GM20431 (cell line): ENCODE data around the gene SUPT16H.

Source experiments
- in situ Hi-C: fragments of 300-500 bp; cut with MseI, MboI; formaldehyde crosslinking; loops from one replicate; pipeline ENCODE4 v1.15.0; 2020; ENCODE audit warnings: low sequenced_read_pairs; ENCODE audit not compliant: unreplicated experiment

SUPT16H gene

DNA sequence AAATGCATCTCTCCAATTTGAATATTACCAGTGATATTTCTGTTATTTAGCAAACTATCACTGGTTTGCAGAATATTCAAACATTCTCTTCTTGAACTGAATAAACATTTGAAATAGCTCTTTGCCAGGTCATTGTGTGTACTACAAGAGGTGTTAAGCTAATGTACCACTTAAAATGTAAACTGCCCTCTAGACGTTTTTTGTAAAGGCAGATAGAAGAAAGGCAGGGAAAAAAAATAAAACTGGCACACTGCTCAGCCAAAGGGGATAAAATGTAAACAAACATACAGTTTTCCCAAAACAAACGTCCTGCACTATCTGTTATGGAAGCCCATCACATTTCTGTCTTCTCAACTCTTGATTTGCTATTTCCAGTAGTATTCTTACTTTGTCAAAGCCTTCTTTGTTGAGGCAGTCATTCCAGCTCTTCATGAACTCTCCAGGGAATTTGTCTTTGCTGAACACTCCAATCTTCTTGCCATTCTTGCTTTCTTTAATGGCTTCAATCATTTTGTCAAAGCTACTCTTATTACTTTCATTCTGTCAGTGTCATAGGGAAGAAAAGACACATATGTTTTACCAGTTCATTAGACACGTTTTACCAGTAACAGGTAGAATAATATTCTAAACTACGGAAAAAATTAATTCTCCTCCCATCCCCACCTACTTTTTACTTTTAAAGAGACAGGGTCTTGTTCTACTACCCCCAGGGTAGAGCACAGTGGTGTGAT is 13.7 kb downstream of the SUPT16H start:
- in situ Hi-C loops: no loop called here

DNA sequence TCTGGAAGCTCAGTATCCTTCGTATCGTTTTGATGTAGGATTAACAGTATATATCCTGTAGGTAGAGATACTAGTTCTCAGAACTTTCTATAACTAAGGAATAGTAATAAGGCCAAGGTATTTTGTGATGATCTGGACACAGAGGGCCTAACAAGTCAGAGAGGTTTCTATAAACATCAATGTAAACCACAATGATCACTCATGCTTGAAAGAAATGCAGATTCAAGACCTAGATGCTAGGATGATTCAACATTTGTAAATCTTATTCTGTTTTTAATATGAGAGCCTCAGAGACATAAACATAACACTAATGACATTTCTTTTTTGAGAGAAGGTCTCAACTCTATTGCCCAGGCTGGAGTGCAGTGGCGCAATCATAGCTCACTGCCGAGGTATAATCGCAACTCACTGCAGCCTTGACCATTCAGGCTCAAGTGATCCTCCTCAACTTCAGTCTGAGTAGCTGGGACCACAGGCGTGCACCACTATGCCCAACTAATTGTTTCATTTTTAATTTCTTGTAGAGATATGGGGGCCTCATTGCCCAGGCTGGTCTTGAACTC is 16.2 kb downstream of the SUPT16H start:
- in situ Hi-C loops: no loop called here

DNA sequence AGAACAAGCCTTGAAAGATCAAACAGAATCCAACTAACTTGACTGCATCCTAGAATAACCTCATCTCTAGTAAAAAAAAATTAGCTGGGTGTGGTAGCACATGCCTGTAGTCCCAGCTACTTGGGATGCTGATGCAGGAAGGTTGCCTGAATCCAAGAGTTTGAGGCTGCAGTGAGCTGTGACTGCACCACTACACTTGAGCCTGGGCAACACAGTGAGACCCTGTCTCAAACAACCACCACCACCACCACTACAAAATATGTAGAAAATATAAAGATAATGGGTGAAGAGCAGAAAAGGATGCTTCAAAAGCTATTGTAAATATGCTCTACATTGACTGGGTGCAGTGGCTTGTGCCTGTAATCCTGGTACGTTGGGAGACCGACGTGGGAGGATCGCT is 27.3 kb downstream of the SUPT16H start:
- in situ Hi-C loops: no loop called here

DNA sequence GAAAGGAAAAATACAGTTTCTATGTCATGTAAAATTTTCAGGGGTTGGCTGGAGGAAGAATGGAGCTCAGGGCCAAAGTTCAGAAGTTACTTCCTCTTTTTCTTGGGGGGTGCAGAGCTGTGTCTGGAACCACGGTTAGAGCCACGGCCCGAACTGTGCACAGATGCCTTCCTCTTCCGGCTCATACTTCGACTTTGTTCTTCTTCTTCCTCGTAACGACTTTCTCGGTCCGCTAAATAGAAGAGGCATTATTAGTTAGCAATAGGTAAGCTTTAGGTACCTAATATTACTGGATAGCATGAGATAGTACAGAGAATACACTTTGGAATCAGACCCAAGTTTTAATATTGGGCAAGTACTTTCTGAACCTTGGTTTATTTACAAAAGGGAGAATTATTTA is 31.2 kb downstream of the SUPT16H start:
- in situ Hi-C loops: no loop called here

- in situ Hi-C loops: no loop called here
Measured at GRCh38 chr14:21350539-21350938, 33.3 kb downstream of the SUPT16H start.

DNA sequence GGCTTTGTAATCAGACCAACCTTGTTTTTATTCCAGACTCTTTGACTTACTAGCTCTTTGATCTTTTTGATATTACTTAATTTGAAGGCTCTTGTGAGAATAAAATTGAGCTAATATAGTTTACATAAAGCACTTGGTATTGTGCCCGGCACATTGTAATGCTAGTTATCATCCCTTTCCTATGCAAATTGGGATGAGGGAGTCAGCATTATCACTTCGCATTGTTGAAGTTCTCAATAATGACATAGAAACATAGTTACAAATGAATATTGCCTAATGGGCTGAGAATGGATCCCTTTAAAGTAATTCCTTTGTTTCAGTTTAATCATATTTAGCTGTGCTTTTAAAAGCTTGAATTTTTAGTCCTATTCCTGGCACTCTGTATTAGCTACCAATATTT is 36.6 kb downstream of the SUPT16H start:
- in situ Hi-C loops: no loop called here

- in situ Hi-C loops: no loop called here
Measured at GRCh38 chr14:21346532-21347135, 37.2 kb downstream of the SUPT16H start.

- in situ Hi-C loops: no loop called here
Measured at GRCh38 chr14:21343035-21343794, 40.6 kb downstream of the SUPT16H start.

DNA sequence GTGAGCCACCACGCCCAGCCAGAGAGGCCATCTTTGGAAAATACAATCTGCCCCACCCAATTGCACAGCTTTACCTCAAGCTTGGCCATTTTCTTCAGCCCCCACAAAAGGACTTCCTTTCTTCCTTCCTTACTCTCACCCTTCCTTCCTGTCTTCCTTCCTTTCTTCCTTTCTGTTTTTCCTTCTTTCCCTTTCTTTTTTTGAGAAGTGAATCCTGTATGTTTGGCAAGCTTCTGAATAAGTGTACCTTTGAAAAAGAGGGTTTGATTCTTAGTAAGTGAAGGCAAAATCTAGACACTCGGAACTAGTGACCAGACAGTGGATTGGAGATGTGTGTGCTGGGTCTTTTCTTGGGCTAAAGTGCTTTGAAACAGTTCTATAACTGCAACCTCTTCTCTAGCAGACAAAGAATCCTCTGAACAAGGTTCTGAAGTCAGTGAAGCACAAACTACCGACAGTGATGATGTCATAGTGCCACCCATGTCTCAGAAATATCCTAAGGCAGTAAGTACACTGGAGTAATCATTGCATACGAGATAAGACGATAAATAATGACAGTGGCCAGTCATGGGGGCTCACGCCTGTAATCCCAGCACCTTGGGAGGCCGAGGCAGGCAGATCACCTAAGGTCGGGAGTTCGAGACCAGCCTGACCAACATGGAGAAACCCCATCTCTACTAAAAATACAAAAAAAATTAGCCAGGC is 49.5 kb downstream of the SUPT16H start:
- in situ Hi-C loops: no loop called here

GRCh38 chr14:21332950-21333349 is 50.9 kb downstream of the SUPT16H start:
- in situ Hi-C loops: no loop called here

GRCh38 chr14:21326972-21327371 is 56.8 kb downstream of the SUPT16H start:
- in situ Hi-C loops: no loop called here

DNA sequence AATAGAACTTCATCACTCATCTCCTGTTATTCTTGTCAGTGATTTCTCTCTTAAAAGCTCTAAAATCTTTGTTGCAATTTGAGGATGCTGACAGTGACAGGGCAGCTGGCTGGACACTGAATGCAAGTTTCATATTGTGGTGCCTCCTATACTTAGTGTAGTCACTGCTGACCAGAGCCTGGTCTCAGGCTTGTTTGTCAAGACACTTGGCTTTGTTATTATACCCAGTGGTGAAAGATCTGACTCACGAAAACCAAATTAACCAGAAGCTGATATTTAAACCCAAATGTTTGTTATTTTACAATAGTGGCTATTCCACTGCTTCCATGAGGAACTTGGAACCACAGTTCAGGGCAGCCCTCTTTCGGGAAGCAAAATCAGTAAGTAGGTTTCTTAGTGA is 61.1 kb downstream of the SUPT16H start:
- in situ Hi-C loops: no loop called here

- in situ Hi-C loops: no loop called here
Measured at GRCh38 chr14:21320913-21321312, 62.9 kb downstream of the SUPT16H start.

DNA sequence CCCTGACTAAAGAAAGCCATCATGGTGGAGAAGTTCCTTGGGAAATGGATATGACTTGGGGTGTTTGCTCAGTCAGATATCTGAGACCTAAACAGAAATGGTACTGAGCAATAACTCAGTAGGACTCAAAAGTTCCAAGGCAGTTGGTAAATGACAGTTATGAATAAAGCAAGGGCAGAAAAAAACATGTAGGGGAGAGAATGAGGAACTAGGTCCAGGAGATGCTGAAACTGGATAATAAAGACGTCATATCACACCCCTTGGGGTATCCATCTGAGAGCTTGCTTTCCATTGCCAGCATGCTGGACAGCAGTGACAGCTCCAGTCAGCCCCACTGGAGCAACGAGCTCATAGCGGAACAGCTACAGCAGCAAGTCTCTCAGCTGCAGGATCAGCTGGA is 66.4 kb downstream of the SUPT16H start:
- in situ Hi-C loops: no loop called here

DNA sequence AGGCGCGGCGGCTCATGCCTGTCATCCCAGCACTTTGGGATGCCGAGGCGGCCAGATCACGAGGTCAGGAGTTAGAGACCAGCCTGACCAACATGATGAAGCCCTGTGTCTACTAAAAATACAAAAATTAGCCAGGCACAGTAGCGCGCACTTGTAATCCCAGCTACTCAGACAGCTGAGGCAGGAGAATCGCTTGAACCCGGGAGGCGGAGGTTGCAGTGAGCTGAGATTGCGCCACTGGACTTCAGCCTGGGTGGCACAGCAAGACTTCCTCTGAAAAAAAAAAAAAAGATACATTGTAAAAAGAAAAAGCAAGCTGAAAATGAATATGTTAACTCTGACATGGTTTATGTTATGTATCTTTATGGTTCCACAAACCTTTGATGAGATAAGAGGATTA is 70.3 kb downstream of the SUPT16H start:
- in situ Hi-C loops: no loop called here

GRCh38 chr14:21311614-21312013 is 72.2 kb downstream of the SUPT16H start:
- in situ Hi-C loops: no loop called here

- in situ Hi-C loops: no loop called here
Measured at GRCh38 chr14:21309956-21310355, 73.9 kb downstream of the SUPT16H start.

- in situ Hi-C loops: no loop called here
Measured at GRCh38 chr14:21309238-21309636, 74.6 kb downstream of the SUPT16H start.

- in situ Hi-C loops: no loop called here
Measured at GRCh38 chr14:21308479-21309237, 75.2 kb downstream of the SUPT16H start.

- in situ Hi-C loops: no loop called here
Measured at GRCh38 chr14:21308132-21308478, 75.7 kb downstream of the SUPT16H start.
